ENCODE measurements around the gene CRYBG2. TPM values are rescaled to one million over a fixed set of nuclear protein-coding genes. Genes with fewer than 3 reads are reported as not detected.

Gene CRYBG2
- total RNA-seq, 1 donor: not detected

- no peak for DNase-seq (ENCODE audit: low read depth)
- TF ChIP-seq, protein P1, sequence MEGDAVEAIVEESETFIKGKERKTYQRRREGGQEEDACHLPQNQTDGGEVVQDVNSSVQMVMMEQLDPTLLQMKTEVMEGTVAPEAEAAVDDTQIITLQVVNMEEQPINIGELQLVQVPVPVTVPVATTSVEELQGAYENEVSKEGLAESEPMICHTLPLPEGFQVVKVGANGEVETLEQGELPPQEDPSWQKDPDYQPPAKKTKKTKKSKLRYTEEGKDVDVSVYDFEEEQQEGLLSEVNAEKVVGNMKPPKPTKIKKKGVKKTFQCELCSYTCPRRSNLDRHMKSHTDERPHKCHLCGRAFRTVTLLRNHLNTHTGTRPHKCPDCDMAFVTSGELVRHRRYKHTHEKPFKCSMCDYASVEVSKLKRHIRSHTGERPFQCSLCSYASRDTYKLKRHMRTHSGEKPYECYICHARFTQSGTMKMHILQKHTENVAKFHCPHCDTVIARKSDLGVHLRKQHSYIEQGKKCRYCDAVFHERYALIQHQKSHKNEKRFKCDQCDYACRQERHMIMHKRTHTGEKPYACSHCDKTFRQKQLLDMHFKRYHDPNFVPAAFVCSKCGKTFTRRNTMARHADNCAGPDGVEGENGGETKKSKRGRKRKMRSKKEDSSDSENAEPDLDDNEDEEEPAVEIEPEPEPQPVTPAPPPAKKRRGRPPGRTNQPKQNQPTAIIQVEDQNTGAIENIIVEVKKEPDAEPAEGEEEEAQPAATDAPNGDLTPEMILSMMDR (IDR thresholded peaks at IDR 0.05; ENCODE audit: insufficient read depth, low read depth, low read length): no peak
- H3K4me3 ChIP-seq (ENCODE audit: low read depth, low read length): no peak overlapping the region
Observed at GRCh38 chr1:26282401-26282918, 71.5 kb downstream of the CRYBG2 start.

DNA sequence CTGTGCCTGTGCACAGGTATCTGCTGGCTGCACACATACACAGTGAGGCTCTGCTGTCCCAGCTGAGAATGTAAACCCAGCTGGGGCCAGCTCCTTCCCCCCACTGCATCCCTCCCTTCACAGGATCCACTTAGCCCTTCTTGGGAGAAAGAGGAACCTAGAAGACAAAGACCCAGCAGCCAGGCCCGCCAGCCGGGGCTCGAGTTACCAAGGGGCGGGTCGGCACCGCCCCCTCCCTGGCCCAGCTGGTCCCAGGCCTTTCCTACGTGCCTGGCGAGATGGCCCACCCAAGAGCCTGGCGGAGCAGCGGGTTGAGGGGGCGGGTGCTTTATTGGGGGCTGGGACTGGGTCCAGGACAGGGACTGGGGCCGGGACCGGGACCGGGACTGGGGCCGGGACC is 72.0 kb downstream of the CRYBG2 start:
- peak; percentile 38 for DNase-seq (ENCODE audit: low read depth)
- TF ChIP-seq, protein P1 (IDR thresholded peaks at IDR 0.05; ENCODE audit: insufficient read depth, low read depth, low read length): no peak
- H3K4me3 ChIP-seq (ENCODE audit: low read depth, low read length): no peak overlapping the region

DNA sequence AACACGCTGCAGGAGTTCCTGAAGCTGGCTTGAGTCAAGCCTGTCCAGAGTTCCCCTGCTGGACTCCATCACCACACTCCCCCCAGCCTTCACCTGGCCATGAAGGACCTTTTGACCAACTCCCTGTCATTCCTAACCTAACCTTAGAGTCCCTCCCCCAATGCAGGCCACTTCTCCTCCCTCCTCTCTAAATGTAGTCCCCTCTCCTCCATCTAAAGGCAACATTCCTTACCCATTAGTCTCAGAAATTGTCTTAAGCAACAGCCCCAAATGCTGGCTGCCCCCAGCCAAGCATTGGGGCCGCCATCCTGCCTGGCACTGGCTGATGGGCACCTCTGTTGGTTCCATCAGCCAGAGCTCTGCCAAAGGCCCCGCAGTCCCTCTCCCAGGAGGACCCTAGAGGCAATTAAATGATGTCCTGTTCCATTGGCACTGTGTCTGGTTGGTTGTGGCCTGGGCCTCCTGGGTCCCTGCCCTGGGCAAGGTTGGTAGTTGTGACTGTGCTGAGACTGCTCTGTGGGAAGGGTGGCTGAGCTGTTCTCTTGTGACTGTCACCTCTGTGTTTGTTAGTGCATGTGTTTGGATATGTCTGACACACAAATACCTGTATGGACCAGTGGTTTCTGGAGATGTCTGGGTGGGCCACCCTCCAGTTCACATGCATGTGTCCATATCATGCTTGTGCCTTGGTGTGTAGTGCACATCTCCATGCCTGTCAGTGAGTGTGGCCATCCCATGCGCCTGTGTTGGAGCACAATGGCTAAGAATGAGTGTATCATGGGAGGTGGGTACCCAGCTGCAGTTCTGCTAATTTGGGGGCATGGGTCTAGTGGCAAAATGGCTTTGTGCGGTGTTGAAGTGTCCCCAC is 72.6 kb downstream of the CRYBG2 start:
- H3K4me3 ChIP-seq (ENCODE audit: low read depth, low read length): peak overlapping the region; percentile 88
- TF ChIP-seq, protein P1 (IDR thresholded peaks at IDR 0.05; ENCODE audit: insufficient read depth, low read depth, low read length): no peak
- no peak for DNase-seq (ENCODE audit: low read depth)

GRCh38 chr1:26280333-26281042 is 73.4 kb downstream of the CRYBG2 start:
- peak overlapping the region; percentile 88 for H3K4me3 ChIP-seq (ENCODE audit: low read depth, low read length)
- DNase-seq (ENCODE audit: low read depth): peak; percentile 58
- TF ChIP-seq, protein P1 (IDR thresholded peaks at IDR 0.05; ENCODE audit: insufficient read depth, low read depth, low read length): no peak

DNA sequence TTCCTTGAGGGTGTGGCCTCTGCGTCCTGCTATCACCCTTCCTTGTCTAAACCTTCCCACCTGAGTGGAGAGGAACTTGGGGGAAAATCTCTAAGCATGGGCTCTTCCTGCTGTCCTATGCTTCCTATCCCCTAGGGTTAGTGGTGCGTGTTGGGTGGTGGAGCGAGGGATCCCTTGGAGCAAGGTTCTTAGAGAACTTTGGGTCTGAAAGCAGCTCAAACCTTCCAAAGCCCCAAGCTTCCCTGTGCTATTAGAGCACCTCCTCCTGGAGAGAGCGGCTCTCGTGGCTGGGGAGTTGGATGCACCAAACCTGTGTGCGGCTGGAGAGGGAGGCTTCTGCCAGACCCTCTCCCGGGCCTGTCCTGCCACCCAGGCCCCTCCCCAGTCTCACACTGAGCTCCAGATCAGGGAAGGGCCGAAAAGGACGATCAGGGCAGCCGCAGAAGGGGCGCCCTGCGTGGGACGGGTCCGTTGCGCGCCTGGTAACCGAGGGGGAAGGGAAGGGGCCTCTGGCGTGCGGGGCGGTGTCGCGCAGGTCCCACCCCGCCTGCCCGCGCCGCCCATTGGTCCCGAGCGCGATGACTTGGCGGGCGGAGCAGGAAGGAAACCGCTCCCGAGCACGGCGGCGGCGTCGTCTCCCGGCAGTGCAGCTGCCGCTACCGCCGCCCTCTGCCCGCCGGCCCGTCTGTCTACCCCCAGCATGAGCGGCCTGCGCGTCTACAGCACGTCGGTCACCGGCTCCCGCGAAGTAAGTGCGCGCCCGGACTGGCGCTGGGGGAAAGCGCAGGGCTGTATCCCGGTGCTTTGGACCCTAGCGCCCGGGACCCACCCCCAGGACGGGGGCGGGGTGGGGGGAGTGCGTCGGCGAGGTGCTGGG is 74.2 kb downstream of the CRYBG2 start, which contains the start of gene SH3BGRL3:
SH3BGRL3 (plus strand) TSS at position 631 of the 877 bp plus-strand sequence; CDS start at position 701, 70 bp downstream.
- DNase-seq (ENCODE audit: low read depth): peak; percentile 86
- peak within 1 kb of the TSS; percentile 88 for H3K4me3 ChIP-seq (ENCODE audit: low read depth, low read length)
- TF ChIP-seq, protein P1 (IDR thresholded peaks at IDR 0.05; ENCODE audit: insufficient read depth, low read depth, low read length): peak; percentile 50
